ENCODE measurements around the gene PIK3AP1. TPM values are rescaled to one million over a fixed set of nuclear protein-coding genes. Genes with fewer than 3 reads are reported as not detected.

The PIK3AP1 gene
- total and polyA plus RNA-seq, 2 of the 4 experiments (the other 2 are of a cell fraction): under 0.01 to 0.14 TPM

- ATAC-seq (ENCODE audit: low read depth): no peak
- Histone ChIP-seq H3K4ac (ENCODE audit: low read depth, low read length) (no peak overlapping the region), H2AK9ac (replicated peaks; ENCODE audit: low read depth, low read length, poor library complexity) (no peak overlapping the region), H4K91ac (ENCODE audit: insufficient read depth, low read depth, low read length) (no peak overlapping the region), H2AFZ (replicated peaks; ENCODE audit: low read length, poor library complexity) (no peak overlapping the region), H2BK5ac (ENCODE audit: low read depth, low read length, poor library complexity, severe bottlenecking) (no peak overlapping the region), H3K56ac (ENCODE audit: extremely low read depth, insufficient read depth, low read length) (no peak overlapping the region), H3K18ac (ENCODE audit: low read depth, low read length) (no peak overlapping the region), H3K9ac (ENCODE audit: low read depth, low read length) (no peak overlapping the region), H2BK15ac (ENCODE audit: low read depth, low read length) (no peak overlapping the region), H3K23ac (ENCODE audit: low read depth, low read length) (no peak overlapping the region), H3K14ac (replicated peaks; ENCODE audit: low read depth, low read length) (no peak overlapping the region), H3K79me1 (ENCODE audit: low read depth in 1 of 2, low read length in 2 of 2) (no peaks in the 10 kb centered on the region), H3K9me1 (ENCODE audit: insufficient read depth, low read length) (no peaks in the 10 kb centered on the region), H3K4me1 (ENCODE audit: control insufficient read depth, insufficient read depth, low read length) (no peaks in the 10 kb centered on the region), H3K36me3 (ENCODE audit: control insufficient read depth, insufficient read depth, low read length) (no peaks in the 10 kb centered on the region), H2BK120ac (ENCODE audit: low read depth, low read length) (no peak overlapping the region), H3K4me3 (ENCODE audit: insufficient read depth, low read depth, low read length) (no peak overlapping the region), H3K27ac (ENCODE audit: insufficient read depth, low read length) (no peak overlapping the region), H4K5ac (ENCODE audit: low read depth, low read length) (no peak overlapping the region), H3K9me3 (ENCODE audit: control insufficient read depth, insufficient read depth, low read length) (no peaks in the 10 kb centered on the region), H3K27me3 (ENCODE audit: control insufficient read depth, insufficient read depth, low read length) (peaks cover 5% of the 10 kb centered on the region; the same call in 1 of the 2 replicates), H2BK20ac (ENCODE audit: low read depth, low read length) (no peak overlapping the region), H3K4me2 (ENCODE audit: low read depth, low read length) (no peak overlapping the region), H4K8ac (ENCODE audit: low read depth in 2 of 2, low read length in 2 of 2) (no peak overlapping the region), H2AK5ac (ENCODE audit: low read depth, low read length) (no peak overlapping the region), H4K20me1 (ENCODE audit: insufficient read depth, low read length) (no peaks in the 10 kb centered on the region)
- no CpG with 5 or more reads among the region's 7 CpGs for WGBS, 2 experiments (ENCODE audit: extremely low coverage in 2 of 2, insufficient read length in 1 of 2)
- DNase-seq: no peak
- in situ Hi-C loops (cut with MboI; ENCODE audit: low sequenced_read_pairs): no loop called here
- POLR2A ChIA-PET (ENCODE audit: unreplicated experiment): interaction anchor here (0.6 kb wide), 1 partner anchor 68 kb away, joined by 9 read pairs; no protein-coding TSS in a partner anchor
- CTCF ChIA-PET: no interaction called here
- intact Hi-C loops (cut with micrococcal nuclease): no loop called here
- dilution Hi-C loops (cut with HindIII; ENCODE audit: low sequenced_read_pairs, unreplicated experiment): no loop called here
- no peak for TF ChIP-seq MXI1 (IDR thresholded peaks at IDR 0.05; ENCODE audit: borderline replicate concordance, low read depth, low read length)
- no peak for TF ChIP-seq CEBPB (IDR thresholded peaks at IDR 0.05; ENCODE audit: low read depth, low read length)
- no peak for TF ChIP-seq ELK1 (IDR thresholded peaks at IDR 0.05; ENCODE audit: borderline replicate concordance, low read depth, low read length)
- no peak for TF ChIP-seq USF2 (IDR thresholded peaks at IDR 0.05; ENCODE audit: low read depth, low read length)
- BruUV-seq (replicated peaks): no TSS peak
Measured at GRCh38 chr10:96708996-96709395, 11.3 kb downstream of the PIK3AP1 start.
